HG02870 (cell line): ENCODE results near the gene FRAS1.
"Not testable (repeated sequence)": the region's sequence is repeated elsewhere in the genome, so short reads cannot be mapped to it uniquely, and the experiment has no call there.

Experiments
- ATAC-seq: cut with Tn5 transposase; IDR thresholded peaks from one replicate; pipeline ENCODE4 v1.9.1; 2021; ENCODE audit warnings: mild to moderate bottlenecking, moderate library complexity; ENCODE audit not compliant: unreplicated experiment

FRAS1 gene

DNA sequence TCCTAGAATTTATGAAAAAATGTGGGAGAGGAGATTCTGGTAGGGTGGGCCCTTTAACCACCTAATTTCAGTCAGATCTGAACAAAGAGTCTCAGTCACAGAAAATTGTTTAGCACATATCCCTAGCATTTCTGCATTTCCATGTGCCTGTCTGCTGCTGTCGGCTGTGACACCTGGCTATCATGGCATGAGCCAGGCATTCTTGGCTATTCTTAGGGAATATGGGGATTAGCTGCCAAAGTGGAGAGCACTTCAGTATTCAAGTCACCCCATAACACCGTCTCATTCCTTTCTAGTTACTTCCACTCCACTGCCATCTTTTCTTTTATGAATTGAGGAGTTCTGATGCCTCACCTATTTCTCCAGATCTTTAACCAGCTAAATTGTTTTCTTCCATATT lies 211.5 kb downstream of the FRAS1 start:
- no peak for ATAC-seq

DNA sequence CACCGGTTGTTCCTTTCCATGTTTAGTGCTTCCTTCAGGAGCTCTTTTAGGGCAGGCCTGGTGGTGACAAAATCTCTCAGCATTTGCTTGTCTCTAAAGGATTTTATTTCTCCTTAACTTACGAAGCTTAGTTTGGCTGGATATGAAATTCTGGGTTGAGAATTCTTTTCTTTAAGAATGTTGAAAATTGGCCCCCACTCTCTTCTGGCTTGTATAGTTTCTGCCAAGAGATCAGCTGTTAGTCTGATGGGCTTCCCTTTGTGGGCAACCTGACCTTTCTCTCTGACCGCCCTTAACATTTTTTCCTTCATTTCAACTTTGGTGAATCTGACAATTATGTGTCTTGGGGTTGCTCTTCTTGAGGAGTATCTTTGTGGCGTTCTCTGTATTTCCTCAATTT lies 218.3 kb downstream of the FRAS1 start:
- ATAC-seq, result not testable (repeated sequence)

DNA sequence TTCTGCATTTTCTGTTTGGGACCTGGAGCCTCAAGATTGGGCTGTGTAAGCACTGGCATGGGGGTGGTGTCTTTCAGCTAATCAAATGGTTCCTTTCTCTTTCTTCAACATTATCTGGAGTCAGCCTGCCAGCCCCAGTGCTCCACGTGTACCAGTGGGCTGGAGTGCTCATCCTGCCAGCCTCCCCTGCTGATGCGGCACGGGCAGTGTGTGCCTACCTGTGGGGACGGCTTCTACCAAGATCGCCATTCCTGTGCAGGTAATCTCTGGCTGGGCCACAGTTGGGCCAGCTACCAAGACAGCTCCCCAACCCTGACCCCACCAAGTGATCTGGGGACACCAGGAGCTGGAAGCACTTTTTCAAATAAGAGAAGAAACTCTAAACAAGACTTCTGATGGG lies 229.2 kb downstream of the FRAS1 start:
- no peak for ATAC-seq

DNA sequence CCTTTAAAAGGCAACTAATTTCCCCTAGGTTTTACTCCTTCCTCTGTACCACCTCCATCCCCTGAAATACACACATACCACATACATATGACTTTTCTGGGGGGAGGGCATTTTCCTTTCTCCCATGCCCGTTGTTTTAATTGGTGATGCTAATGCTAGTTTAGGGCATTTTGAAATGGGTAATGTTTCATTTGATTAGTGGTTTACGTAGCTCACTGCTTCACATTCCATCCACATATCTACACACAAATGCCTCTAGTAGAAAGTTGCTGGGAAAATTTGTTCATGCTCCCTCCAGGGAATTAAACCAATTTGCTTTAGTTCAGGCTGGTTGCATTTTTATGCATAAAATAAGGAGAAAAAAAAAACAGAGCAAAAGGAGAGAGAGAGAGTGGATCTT lies 231.2 kb downstream of the FRAS1 start:
- no peak for ATAC-seq

DNA sequence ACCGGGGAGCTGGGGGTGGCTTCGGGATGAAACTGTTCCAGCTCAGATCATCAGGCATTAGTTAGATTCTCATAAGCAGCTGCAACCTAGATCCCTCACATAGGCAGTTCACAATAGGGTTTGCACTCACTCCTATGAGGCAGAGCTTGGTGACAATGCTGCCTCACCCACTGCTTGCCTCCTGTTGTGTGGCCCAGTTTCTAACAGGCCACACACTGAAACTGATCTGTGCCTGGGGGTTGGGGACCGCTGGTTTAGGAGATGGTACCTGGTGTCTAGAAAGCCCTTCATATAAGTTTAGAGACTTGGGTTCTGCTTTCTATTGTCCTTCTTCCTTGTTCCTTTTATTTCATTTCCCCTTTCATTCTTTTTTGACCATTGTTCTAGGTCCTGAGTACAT lies 234.2 kb downstream of the FRAS1 start:
- no peak for ATAC-seq

DNA sequence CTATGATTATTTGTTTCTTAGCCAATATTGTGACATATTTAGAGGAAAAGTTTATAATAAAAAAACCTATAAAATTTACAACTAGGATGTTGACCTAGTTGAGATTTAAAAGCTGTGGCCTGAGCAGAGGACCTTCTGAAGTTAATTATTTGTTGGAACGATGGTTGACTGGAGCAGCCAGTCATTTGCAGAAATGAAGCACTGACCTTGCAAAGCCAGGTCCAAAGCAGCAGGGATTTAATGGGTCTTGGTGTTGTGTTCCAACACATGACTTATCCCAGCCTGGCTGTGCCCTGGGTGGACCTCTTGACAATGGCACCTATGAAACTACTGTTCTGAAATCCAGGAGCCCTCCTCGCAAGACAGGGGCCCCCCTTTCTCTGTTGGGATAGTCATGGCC lies 235.2 kb downstream of the FRAS1 start:
- no peak for ATAC-seq

DNA sequence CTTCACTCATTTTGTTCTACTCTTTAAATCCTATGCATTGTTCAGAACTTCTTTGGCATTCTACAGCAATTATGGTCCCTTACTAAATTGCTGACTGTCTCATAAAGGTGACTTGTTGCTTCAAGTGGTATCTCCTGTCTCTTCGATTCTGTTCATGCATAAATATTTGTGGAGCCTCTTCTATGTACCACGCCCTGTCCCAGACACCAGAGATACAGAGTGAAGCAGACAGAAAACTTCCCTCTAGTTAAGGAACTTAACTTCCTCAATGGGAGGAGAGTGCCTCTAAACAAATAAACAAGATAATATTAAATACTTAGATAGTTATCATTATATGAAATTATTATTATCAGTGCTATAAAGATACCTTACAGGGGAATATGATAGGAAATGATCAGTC lies 235.7 kb downstream of the FRAS1 start:
- no peak for ATAC-seq

DNA sequence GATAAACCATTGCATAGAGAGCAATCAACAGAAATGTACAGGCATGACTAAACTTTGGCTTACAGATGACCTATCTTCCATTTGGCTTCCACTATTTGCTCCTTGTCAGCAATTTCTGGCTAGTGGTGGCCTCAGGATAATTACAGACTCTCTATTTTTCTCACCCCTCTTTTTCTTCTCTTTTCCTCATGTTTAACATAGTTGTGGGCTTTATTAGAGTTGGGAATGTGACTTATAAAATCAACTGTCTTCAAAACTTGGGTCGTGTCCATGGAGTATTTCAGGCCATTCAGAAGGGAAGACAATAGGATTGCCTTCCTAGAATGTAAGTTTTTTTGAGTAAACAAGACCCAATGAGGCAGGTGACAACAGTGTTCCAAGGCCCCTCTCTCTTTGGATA lies 236.2 kb downstream of the FRAS1 start:
- no peak for ATAC-seq

DNA sequence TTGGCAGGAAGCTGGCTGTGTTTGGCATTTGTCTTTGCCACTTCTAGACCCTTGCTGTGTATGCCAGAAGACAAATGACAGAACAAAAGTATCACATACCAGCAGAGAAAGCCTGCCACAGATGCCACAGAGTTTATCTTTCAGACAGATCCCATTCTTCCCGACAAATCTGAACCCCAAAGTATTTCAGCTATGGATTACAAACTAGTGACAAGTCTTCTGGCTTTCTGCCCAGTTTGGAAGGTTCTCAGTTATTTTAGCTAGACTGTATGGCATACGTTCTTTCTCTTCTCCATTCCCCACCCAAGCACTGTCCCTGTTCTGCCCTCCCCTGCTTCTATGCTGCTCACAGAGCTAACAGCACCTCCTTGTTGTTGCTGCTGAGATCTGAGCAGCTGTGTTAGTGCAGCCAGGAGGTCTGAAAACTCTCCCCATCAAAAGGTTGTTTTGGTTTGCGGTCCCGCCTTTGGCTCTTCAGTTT lies 236.7 kb downstream of the FRAS1 start:
- ATAC-seq, result no peak

DNA sequence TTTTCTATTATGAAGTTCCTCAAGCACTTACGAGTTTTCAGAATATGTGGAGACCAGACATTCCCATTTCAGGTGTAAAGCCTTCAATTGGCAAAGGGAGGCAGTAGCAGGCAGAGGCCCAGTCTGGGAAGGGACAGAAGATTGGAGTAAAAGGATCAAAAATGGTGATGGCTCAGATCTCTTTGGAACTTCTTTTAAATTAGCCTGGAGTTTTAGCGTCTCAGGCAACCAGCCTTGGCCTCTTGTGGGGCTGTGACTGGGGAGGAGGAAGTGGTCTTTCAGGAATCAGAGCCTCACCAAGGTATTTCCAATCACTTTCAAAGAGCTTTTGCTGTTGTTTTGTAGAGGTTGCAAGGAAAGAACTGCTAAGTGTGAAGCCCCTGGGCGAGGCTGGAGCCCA lies 239.1 kb downstream of the FRAS1 start:
- no peak for ATAC-seq

DNA sequence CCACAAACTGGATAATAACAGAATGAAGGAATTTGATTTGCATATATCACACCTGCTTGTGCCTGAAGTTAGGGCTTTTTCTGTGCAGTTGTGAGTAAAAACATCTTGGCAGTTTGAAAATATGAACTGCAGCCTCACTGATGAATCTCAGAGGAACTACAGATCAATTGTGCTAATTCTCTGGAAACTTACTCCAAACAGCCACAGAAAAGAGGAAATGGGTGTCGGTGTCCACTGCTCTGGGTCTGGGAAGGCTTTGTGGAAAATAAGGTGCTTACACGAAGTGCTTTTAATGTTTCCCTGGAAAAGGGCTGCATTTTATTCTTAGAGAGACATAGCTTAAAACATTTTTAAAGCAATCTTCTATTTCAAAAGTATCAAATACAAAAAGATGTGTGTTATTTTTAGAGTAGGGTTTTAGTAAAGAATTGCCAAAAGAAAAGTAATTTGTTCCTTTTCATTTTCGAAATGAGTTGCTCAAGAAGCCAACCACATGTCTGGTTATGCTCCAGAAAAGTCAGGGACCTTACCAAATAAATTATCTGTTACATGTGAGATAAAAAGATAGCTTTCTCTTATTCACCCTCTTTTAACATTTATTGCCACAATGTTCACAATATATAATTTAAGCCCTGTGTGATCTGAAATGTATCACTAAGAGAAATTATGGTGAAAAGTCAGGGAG lies 240.1 kb downstream of the FRAS1 start:
- ATAC-seq, result peak; percentile 69

DNA sequence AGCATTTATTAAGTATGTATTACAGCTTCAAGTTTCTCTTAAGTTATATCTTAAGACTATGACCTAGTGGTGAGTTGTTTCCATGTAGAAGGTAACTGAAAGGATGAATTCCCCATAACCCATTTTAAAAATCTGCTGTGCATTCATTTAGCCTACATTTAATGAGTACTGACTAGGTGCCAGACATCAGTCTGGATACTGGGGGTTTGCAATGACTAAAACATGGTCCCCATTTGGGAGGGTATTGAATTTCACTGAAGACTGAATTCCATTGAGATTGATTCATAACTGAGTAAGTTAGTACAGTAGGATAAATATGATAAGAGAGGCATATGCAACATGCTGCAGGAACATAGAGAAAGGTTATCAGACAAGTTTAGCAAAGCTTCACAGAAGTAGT lies 241.5 kb downstream of the FRAS1 start:
- ATAC-seq, result no peak

DNA sequence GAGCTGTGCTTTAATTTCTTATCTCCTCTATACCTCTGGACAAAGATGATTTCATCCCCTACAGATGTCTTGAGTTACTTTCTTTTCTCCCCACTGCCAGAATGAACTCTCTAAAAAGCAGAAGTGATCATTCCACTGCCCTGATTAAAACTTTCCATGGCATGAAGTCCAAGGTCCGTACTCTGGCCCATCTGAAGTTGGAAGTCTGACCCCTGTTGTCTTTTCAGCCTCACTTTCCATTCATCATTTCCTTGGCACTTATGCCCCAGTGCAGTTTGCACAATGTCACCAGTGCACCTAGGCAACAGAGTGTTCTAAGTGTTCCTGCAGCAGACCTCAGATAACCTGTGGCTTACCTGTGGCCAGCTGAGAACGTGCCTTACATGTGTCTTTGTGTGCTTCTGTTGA lies 242.4 kb downstream of the FRAS1 start:
- no peak for ATAC-seq

DNA sequence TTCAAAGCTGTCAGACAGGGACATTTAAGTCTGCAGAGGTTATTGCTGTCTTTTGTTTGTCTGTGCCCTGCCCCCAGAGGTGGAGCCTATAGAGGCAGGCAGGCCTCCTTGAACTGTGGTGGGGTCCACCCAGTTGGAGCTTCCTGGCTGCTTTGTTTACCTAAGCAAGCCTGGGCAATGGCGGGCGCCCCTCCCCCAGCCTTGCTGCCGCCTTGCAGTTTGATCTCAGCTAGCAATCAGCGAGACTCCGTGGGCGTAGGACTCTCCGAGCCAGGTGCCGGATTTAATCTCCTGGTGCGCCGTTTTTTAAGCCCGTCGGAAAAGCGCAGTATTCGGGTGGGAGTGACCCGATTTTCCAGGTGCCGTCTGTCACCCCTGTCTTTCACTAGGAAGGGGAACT lies 250.1 kb downstream of the FRAS1 start:
- not testable (repeated sequence) for ATAC-seq

DNA sequence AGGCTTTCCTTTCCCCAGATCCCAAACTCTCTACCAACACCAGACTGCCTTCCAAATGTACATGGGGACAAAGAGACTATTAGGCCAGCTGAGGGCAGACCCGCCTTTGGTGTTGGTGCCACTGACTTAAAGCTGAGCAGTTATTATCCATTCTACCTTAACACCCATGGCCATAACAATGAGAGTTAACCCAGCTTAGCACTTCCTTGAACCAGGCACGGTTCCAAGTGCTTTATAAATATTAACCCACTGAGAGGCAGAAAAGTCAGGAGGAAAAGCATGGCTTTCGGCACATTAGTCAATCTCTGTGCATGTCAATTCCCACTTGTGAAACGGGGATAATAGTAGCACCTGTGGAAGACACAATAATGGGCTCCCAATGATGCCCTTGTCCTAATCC lies 251.4 kb downstream of the FRAS1 start:
- no peak for ATAC-seq

DNA sequence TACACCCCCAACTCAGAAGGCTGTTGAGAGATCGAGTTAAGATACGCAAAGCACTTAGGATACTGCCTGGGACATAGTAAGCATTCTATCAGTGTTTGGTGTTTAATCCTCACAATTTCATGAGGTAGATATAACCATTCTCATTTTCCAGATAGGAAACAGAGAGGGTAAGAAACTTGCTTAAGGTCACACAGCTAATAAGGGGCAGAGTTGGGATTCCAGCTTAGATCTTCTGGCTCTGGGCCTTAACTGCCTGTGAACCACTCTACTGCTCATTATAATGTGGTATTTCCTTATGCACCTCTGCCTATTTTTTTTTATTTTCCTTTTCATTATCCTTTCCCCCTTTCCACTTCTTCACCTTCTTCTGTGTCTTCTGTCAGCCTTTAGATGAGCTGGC lies 252.2 kb downstream of the FRAS1 start:
- ATAC-seq, result no peak

DNA sequence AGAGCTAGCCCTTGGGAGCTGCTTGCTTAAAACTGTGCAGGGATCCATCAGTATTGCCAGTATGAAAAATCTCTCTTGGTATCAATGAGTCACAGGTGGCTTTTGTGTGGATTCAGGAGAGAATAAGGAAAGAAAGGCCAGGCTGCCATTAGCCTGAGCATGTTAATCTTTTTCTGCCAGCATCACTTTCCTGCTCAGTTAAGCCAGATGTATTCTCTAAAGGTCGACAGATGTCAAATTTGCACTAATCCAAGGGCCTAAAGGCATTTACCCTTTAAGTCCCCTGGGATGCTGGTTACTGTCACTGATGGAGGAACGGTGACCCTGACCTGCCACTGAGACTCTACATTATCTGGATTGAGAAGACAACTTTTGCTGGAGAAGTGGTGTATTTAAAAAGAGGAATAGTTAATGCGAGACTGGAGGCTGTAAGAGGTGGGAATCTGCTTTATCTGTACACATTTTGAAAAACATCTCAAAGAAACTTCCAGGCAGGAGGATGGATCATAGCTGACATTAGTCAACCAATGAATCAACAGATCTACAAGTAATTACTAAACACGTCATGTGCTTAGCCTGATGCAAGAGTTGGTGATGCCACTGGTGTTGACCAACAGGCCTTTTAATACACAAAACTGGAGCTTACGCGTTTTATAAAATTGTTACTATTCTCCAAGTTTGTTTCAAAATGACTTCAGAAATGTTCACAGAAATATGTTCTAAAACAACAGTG lies 253.1 kb downstream of the FRAS1 start:
- no peak for ATAC-seq

DNA sequence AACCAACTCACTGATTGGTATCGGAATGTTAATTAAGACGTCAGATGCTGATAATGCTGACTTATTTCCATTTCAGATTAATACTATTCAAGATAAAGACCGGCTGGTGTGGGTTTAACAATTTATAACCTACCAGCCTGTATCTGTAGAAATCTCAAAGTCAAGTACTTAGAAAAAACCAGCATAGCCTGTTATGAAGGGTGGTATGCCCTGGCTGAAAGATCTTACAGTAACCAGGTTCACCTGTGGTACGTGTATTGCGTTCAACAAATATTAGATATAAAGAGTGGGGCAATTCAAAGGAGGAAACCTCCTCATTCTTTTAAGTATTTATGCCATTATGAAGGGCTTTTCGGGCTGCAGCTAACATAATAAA lies 253.6 kb downstream of the FRAS1 start:
- ATAC-seq, result no peak

DNA sequence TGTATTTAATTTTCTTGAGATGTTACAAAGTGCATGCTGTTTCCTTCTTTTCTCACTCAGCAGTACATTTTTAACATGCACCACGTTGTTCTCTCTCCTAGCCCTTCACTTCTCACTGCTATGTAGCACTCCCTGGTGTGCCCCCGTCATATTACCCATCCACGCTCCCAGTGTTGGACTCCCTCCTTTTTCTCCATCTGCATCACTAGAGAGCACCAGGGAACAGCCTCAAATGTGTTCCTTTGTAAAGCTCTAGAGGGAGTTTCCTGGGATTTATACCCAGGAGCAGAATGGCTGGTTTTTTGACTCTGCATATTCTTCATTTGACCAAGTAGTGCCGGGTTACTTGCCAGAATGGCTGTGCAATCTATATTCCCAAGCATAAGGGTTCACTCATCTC lies 254.2 kb downstream of the FRAS1 start:
- no peak for ATAC-seq

DNA sequence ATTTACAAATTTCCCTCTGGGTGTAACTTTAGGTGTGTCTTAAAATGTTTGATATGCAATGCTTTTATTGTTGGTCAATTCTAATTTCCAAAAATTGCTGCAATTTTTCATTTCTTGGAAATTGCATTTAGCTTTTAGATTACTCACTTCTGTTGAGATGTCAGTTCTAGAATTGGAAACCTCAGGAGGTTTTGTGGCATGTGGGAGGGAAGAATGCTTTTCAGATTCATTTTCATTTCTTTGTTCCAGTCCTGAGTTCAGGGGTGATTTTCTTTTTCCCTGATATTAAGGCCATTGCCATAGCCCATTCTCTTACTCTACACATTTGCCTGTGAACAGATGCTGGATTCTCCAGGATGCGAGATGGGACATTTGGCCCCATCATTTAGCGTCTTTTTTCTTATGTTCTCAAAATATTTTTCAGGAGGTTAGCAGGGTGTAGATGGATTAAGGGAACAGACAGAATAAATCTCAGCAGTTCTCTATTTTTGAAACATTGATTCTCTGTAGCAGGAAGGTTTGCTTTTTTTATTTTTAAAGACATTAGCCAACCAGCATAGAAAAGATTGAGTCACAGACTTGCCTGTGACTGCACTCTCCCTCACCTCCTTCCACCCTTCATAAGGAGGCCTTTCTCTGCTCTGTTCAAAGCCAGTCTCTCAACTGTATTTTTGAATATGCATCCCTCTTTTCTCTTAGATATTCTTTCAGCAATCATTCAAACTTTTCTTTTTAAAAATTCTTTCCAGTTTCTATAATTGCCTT lies 256.0 kb downstream of the FRAS1 start:
- ATAC-seq, result no peak

DNA sequence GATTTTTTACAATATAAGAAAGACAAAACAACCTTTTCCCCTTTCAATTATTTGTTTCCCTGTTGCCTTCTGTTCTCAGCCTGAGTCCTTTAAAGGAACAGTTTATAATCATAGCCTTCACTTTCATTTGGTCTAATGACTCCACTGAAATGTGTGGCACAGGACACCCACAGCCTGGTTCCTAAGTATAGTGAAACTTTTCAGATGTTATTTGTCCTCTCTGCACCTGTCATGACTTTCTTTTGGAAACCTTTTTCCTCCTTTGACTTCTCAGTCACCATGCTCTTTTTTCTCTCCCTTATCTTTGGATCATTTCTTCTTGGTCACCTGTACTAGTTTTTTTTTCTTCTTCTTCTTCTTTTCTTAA lies 256.6 kb downstream of the FRAS1 start:
- no peak for ATAC-seq

DNA sequence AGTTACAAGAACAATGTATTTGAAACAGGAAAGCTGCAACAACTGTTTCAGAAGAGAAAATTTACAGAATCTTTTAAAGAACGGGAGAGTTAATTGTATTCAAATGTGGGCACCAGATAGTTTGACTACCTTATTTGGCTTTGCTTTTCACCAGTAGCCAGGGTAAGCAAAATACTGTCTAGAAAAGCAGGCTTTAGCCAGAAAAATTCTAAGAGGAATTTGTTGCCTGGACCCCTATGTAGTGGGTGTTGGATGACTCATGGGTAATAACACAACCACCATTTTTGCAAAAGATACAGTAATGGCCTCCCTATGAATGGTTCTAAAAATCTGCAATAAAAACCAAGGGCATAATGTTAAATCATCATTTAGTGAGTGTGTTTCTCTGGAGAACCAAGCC lies 261.0 kb downstream of the FRAS1 start:
- no peak for ATAC-seq
